ENCODE results near the gene TRIM65. TPM values are rescaled to one million over a fixed set of nuclear protein-coding genes. Genes with fewer than 3 reads are reported as not detected.

TRIM65 gene
- total and polyA plus RNA-seq, 2 experiments from 2014 or later = 13.8 to 54.0 TPM

- Mint-ChIP-seq H3K4me1 (no peaks in the 10 kb centered on the region; the same call in 2 of the 3 replicates), H3K9me3 (no peaks in the 10 kb centered on the region), H3K27me3 (ENCODE audit: insufficient read depth, low read depth, poor library complexity) (peaks cover 6% of the 10 kb centered on the region), H3K27ac (no peak overlapping the region), H3K4me3 (no peak overlapping the region), H3K36me3 (ENCODE audit: low read depth) (peaks cover 2% of the 10 kb centered on the region; the same call in 2 of the 3 replicates)
- ATAC-seq (peak; percentile 87), DNase-seq (ENCODE audit: low spot score) (peak; percentile 53)
- no peak overlapping the region for H3K4me2 ChIP-seq
- H3K27me3 ChIP-seq (ENCODE audit: insufficient read depth) = no peaks in the 10 kb centered on the region
- H3K4me1 ChIP-seq (ENCODE audit: insufficient read depth) = no peaks in the 10 kb centered on the region; the same call in 1 of the 2 replicates
- H3K36me3 ChIP-seq (ENCODE audit: insufficient read depth) = no peaks in the 10 kb centered on the region
- TF ChIP-seq JUNB (IDR thresholded peaks at IDR 0.05; ENCODE audit: unreplicated experiment) = no peak
- no peak for TF ChIP-seq NANOG (IDR thresholded peaks at IDR 0.05; ENCODE audit: borderline replicate concordance)
- TF ChIP-seq CTCF (conservative IDR thresholded peaks at IDR 0.05; ENCODE audit: low read depth in 2 of 2) = no peak
- TF ChIP-seq EZH2phosphoT487 (IDR thresholded peaks at IDR 0.05; ENCODE audit: unreplicated experiment) = no peak
- no peak for TF ChIP-seq ZNF462 (CRISPR knock-in tag; IDR thresholded peaks at IDR 0.05)
- TF ChIP-seq POLR2AphosphoS5 (IDR thresholded peaks at IDR 0.05; ENCODE audit: low read depth) = no peak
- H3K27ac ChIP-seq (ENCODE audit: low read depth) = no peak overlapping the region
- H3F3A ChIP-seq (replicated peaks; ENCODE audit: low read depth) = 0 out of 2 replicates have a peak, but pooled peaks cover 4% of the 10 kb centered on the region
- no peak overlapping the region for H3K4me3 ChIP-seq
- H4K20me1 ChIP-seq (replicated peaks; ENCODE audit: insufficient read depth) = no peaks in the 10 kb centered on the region
- no peaks in the 10 kb centered on the region for H3K79me2 ChIP-seq (replicated peaks; ENCODE audit: insufficient read depth)
- no peaks in the 10 kb centered on the region for H3K9me2 ChIP-seq (ENCODE audit: insufficient read depth)
- no peak overlapping the region for H2AFZ ChIP-seq
These were observed 13.9 kb upstream of the TRIM65 start for GRCh38 chr17:75910699-75911098.
